Inflammatory macrophage treated with lipopolysaccharide for 1 hour (primary cell): ENCODE results near the gene HSPB2.

Experiments used
- DNase-seq, 2 donors: peaks; one replicate each; pipeline ENCODE4 v3.0.0-alpha.2; 2020 to 2022

HSPB2 gene

GRCh38 chr11:111939836-111940604, 27.5 kb downstream of the HSPB2 start:
- no peak for DNase-seq

- DNase-seq: no peak
Observed at GRCh38 chr11:111941963-111942362, 29.4 kb downstream of the HSPB2 start.

- peak; percentile 39 to 45 for DNase-seq
Observed at GRCh38 chr11:111942829-111943228, 30.3 kb downstream of the HSPB2 start.

DNA sequence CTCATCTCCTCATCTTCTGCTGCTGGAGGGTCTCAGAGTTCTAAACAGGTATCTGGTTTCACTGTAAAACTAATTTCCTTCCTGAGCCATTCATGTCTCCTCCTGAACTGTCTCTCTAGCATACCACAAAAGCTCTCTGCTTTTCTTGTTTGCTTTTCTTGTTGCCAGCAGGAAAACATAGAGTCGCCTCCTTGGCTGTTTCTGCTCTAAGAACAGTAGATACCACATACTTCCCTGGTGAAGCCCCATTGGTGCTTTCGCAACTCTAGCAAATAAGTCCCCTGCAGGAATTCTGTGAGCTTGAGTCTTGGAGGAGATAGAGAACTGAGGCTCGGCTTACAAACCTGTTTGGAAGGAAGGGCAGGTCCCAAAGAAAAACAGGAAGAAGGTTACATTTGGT, 31.6 kb downstream of the HSPB2 start:
- no peak for DNase-seq

- peak in 1 of 2 donors; percentile 21 for DNase-seq
Observed at GRCh38 chr11:111944651-111945051, 32.1 kb downstream of the HSPB2 start.

DNA sequence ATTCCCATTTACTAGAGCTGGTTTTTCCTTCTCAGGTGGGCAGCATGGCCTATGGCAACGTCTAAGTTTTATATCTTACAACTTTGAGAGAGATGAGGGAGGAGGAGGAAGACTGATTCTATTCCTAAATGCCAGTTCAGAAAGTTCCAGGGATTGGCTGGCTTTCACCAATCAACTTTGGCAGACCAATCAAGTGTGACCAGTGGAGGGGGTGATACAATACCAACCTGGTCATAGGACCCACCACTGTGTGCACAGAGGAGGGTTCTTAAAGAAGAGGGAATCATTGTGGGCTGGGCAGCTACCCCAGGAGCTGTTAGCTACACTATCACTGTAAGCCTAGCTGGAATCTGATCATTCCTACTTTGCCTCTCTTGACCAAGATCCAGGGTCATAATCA, 32.7 kb downstream of the HSPB2 start:
- DNase-seq: no peak

DNA sequence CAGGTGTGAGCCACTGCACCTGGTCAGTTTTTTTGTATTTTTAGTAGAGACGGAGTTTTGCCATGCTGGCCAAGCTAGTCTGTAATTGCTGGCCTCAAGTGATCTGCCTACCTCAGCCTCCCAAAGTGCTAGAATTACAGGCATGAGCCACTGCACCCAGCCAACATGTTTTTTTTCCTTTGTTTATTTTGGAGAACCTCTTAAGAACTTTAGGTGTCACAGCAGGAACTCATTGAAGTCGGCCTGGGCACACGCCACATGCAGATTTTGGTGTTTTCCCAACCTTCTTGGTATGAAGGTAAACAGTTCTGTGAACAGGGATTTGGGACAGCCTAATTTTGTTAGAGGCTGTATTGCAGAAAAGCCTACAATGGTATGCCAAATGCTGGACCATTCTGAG, 34.0 kb downstream of the HSPB2 start:
- no peak for DNase-seq

DNA sequence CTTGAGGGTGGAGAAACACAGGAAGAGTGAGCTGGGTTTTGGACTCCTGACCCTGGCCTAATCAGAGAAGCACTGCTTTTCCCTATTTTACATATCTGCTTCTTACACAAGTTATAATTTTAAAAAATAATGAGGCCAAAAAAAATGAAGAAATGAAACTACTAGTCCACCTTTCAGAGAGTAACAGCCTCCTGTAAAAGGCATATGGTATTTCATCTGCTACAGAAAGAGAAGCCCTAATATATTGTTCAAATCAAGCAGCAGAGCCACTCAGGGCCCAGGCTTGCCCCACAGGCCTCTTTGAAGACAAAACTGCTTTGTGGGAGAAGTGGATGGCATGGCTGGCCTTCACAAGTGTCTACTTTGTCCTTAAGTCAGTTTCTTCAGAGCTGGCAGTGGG, 34.6 kb downstream of the HSPB2 start:
- no peak for DNase-seq

DNA sequence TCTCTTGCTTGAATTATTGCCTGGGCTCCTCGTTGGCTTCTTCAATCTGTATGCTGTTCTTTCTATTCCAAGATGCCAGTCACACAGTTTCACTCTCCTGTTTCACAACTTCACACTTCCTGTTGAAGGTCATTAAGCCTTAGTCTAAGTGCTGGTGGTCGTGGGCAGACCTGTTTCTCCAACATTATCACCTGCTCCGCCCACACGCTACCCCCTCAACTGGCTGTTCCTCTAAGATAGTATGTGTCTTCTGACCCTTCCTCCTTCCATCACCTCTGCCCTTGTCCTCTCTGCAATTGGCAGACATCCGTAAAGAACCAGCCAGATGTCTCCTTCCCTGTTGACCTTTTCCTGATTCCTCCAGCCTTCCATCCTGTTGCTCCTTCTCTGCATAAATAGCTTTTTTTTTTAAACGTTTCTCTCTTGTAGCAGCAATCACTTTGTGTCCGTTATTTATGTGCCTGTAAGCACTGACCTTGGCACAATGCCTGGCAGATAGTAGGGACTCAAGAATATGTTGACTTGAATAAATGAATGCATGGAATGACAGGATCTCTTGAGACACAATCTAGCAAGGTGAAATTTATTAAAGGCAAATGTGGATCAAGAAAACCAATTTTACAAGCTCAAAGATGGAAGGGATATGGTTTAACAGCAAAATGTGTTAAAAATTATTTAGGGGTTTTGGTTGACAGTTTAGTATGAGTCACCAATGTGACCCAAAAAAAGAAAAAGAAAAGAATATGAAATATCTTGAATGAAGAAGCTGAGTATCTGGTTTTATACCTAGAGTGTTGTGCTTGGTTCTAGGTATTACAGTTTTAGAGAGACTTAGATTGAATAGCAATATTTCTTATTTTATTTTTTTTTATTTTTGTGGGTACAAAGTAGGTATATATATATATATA, 37.2 kb downstream of the HSPB2 start:
- DNase-seq: peak in 1 of 2 donors; percentile 33

DNA sequence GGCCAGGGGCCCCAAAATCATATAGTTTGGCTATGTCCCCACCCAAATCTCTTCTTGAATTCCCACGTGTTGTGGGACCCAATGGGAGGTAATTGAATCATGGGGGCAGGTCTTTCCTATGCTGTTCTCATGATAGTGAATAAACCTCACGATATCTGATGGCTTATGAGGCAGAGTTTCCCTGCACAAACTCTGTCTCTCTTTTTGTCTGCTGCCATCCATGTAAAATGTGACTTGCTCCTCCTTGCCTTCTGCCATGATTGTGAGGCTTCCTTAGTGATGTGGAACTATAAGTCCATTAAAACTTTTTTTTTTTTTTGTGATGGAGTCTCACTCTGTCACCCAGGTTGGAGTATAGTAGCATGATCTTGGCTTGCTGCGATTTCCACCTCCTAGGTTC, 39.0 kb downstream of the HSPB2 start:
- no peak for DNase-seq

GRCh38 chr11:111954154-111954553, 41.6 kb downstream of the HSPB2 start:
- no peak for DNase-seq

DNA sequence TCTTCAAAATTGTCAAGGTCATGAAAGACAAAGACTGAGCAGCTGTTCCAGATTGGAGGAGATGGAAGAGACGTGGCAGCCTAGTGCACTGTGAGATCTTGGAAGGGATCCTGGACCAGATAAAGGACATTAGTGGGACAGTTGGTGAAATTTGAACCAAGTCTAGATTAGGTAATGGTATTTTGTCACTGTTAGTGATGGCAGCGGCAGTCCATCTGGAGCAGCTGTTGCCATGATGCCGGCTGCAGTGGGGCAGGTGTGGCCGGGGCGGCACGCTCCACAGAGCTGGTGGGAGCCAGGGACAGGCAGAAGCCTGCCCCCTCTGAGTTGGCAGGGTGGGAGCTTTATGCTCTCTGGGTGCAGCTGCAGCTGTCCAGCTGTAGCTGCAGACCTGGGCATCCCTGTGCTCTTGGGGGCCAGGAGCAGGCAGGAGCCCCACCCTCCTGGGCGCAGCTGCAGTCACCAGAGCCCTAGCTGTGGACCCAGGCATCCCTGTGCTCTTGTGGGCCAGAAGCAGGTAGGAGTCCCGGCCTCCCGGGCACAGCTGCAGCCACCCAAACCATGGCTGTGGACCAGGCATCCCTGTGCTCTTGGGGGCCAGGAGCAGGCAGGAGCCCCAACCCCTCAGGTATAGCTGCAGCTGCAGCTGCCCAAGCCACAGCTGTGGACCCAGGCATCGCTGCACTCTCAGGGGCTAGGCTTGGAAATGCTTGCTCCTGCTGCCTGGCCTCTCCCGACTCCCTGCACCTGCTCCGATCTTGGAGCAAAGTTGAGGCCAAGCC, 45.3 kb downstream of the HSPB2 start:
- DNase-seq: no peak

DNA sequence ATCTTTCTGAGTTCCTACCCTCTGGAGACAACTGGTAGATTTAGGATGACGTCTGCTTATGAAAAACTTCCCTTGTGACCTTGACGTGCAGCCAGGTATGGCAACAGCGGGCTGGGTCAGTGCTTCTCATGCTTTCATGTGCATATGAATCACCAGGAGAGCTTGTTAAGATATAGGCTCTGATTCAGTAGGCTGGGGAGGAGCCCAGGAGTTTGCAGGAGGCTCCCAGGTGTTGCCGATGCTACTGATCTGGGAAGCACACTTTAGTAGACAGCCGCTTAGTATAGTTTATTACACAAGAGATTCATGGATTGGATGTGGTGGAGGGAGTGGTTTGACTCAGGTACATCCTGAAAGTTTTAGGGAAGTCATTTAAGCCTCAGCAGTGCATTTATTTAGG, 48.4 kb downstream of the HSPB2 start:
- no peak for DNase-seq

DNA sequence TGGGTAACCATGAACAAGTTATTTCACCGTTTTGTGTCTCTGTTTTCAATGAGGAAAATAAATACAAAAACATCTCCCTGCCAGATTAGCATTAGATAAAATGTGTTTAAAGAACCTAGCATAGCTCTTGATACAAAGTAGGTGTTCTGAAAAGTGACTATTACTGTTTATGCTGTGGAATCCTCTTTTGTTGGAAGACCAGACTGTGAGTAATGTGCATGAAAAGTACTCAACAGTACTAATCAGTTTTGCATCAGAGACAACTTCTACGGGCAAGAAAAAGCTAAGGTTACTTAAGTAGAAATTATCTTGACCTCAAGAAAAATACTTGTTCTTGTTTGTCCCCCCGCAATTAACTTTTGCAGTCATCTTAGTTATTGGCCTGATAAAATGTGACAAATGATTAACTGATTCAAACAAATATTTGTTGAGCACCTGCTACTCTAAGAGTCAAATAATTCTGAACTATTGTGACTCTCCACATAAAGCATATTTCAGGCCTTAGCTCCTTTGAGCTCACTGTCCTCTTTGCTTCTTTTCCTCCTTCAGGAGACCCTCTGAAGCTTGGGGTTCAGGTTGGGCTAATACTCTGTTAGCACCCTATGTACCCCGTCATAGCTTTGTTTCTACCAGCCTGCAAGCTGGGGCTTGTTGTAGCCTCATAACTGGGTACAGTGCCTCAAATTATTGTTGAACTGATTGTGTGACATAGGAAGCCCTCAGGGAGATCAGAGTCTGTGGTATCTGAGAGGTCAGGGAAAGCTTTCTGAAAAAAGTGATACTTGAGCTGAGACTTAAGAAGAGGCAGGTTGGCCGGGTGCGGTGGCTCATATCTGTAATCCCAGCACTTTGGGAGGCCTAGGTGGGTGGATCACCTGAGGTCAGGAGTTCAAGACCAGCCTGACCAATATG, 49.1 kb downstream of the HSPB2 start:
- no peak for DNase-seq
